Brain pericyte (primary cell): ENCODE measurements around the gene AGPAT3.

Experiments used
- DNase-seq: peaks from one replicate; pipeline ENCODE4 v3.0.0-alpha.2; 2012; ENCODE audit warnings: low read depth, low spot score

The AGPAT3 gene

GRCh38 chr21:43974791-43975468 lies 109.9 kb downstream of the AGPAT3 start:
- DNase-seq: no peak

- no peak for DNase-seq
Measured at GRCh38 chr21:43975469-43976098, 110.6 kb downstream of the AGPAT3 start.

GRCh38 chr21:43976661-43977060 lies 111.6 kb downstream of the AGPAT3 start:
- no peak for DNase-seq

- no peak for DNase-seq
Measured at GRCh38 chr21:43978060-43978459, 113.0 kb downstream of the AGPAT3 start.

GRCh38 chr21:43979654-43980053 lies 114.6 kb downstream of the AGPAT3 start:
- DNase-seq: no peak

- no peak for DNase-seq
Measured at GRCh38 chr21:43981151-43981870, 116.3 kb downstream of the AGPAT3 start.

- DNase-seq: no peak
Measured at GRCh38 chr21:43981871-43982210, 116.8 kb downstream of the AGPAT3 start.

- no peak for DNase-seq
Measured at GRCh38 chr21:43982489-43983078, 117.6 kb downstream of the AGPAT3 start.

- DNase-seq: no peak
Measured at GRCh38 chr21:43983390-43983789, 118.4 kb downstream of the AGPAT3 start.

- DNase-seq: no peak
Measured at GRCh38 chr21:43983860-43984420, 118.9 kb downstream of the AGPAT3 start.

- no peak for DNase-seq
Measured at GRCh38 chr21:43984905-43985689, 120.1 kb downstream of the AGPAT3 start.

- DNase-seq: no peak
Measured at GRCh38 chr21:43985690-43986251, 120.7 kb downstream of the AGPAT3 start.

GRCh38 chr21:43986544-43987451 lies 121.8 kb downstream of the AGPAT3 start:
- no peak for DNase-seq

GRCh38 chr21:43987509-43987908 lies 122.5 kb downstream of the AGPAT3 start:
- no peak for DNase-seq

GRCh38 chr21:43988016-43988415 lies 123.0 kb downstream of the AGPAT3 start:
- no peak for DNase-seq

- DNase-seq: no peak
Measured at GRCh38 chr21:43988506-43989230, 123.6 kb downstream of the AGPAT3 start.

- DNase-seq: no peak
Measured at GRCh38 chr21:43989401-43989800, 124.4 kb downstream of the AGPAT3 start.

GRCh38 chr21:43991447-43991991 lies 126.5 kb downstream of the AGPAT3 start:
- no peak for DNase-seq

- no peak for DNase-seq
Measured at GRCh38 chr21:43992121-43992520, 127.1 kb downstream of the AGPAT3 start.
